ENCODE results near the gene GSTM3.
A peak's percentile ranks its signal among the peaks of the same experiment; 100 is the strongest.

The GSTM3 gene

DNA sequence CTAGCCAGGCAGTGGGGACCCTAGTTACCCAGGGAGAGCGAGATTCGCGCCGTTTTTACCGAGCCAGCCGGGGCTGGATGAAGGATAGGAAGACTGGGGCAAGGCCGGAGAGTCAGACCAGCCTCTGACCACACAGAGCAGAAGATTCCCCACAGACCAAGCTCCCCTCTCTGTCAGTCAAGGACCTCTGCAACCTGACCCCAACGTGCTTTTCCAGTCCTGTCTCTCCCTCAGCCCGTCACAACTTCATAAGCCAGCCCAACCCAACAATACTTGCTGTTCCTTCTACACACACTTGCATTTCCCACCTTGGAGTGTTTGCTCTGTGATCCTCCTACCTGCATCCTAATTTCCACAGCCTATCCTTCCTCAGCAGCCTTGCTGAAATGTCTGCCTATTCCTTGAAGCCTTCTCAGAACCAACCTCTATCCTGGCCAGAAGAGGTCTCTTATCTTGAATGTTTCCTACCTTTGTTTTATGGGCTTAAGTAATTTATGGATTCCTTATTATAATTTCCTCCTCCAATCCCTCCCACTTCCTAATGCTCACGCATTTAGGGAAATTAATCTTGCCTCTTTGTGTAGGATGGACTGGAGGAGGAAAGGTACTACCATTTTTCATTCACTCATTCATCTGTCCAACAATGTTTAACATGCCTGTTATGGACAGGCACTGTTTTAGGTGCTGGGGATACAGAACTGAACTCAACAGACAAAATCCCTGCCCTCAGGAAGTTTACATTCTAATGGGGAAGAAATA lies at the start of gene GSTM3:
Gene GSTM3 (minus strand): TSS at position 424 of the 759 bp plus-strand sequence. CDS start 751 bp downstream, outside the sequence.
- no peak for DNase-seq (ENCODE audit: low read depth)

DNA sequence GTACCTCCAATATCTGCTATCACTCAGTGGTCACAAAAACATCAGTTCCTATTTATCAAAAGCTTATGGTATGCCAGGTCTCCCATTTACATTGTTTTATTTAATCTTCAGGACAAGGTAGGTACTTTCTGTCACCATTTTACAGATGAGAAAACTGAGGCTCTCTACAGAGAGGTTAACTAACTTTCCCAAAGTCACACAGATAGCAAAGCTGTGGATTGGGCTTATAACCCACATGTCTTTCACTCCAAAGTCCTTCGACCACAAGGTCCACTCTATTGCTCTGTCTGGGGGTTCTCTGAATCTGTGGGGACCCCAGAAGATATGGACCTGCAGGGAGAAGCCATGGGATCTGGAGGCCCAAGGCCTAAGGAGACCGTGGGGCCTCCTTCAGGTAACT lies 49.5 kb upstream of the GSTM3 start:
- no peak for DNase-seq (ENCODE audit: low read depth)

DNA sequence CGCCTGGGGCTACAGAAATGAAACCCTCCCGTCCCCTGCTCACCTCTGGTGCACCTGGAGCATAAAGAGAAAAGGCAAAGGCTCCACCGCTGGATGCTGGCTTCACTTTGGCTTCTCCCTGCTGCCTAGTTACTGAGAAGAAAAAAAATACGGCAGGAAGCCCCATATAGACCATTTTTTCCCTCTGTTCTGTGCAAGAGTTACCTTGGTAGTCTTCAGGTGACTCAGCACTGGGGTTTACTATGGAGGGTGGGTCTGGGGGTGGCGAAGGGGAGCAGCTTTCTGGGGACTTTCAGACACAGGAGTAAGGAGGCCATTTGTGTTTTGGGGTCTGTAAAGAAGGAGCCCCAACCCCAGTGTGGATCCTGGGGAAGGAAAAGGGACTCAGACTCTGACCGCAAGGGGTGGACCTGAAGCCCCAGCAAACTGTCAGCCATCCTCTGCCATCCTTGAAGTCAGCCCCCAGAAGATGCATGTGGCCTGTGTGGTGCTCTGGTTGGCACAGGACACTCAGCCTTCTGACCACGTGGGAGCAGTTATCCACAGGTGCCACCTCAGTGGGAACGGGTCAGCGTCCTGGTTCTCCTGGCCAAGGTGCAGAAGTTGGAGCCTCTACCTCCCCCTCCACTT lies 48.8 kb upstream of the GSTM3 start:
- no peak for DNase-seq (ENCODE audit: low read depth)

DNA sequence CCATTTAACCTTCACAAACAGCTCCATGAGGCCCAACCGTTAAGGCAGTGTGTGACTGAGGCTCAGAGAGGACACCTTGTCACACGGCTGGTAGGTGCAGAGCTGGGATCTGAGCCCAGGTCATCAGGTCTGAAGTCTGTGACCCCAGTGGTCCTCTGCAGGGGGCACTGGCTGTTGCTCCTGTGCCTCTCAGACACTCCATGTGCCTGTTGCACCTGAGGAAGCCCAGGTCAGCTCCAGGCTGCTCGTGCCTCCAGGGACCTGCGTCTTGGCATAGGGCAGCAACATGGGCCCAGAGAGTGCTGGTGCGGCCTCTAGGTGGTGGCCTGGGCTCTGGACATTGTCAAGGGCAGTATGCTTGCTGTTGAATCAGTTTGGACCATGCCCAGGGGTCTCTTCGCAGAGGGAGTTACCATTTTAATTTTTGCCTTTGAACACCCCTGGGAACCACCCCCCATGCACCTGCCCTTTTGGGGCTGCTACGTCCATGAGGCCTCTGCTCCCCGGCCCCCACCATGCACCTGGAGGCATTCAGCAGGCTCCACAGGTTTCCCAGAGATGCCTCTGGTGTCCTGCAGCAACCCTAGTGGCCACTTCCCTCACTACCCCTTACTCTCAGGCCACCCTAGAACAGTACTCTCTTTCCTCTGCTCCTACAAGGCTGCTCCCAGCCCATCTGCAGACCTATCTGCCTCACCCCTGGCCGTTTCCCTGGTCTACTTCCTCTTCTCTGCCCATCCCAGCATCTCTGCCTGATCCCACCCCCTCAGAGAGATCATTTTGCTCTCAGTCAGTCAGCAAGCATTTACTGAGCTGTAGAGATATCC lies 48.1 kb upstream of the GSTM3 start:
- DNase-seq (ENCODE audit: low read depth), result no peak

DNA sequence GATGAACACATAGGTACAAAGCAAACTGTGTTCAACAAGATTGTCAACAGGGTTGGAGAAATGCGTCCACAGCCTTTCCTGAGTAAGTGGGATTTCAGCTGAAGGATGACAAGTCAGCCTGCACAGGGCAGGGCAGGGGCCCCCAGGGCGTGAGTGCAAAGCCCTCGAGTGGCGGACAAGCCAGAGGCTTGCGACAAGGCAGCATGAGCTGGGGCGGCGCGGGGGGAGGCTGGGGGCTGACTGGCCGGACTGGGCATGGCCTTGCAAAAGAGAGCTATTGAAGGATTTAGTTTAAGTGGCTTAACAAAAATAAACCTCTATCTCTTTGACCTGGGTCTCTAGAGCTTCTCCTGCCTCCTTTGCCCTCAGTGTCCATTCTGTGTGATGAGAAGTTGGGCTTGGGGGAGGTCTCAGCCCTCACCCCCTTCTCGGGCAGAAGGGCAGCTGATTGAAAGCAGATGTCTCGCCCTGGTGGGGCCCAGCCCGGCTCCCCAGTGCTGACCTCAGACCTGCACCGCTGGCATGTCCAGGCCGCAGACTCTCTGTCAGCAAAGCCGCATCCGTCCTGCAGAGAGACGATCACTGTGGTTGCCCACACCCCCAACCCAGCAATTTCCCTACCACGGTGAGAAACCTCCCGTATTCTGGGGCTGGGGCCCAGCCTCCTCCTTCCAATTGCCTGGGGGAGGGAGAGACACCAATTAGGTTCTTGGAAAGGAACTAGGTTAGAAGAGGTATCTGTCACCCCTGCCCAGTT lies 47.2 kb upstream of the GSTM3 start:
- DNase-seq (ENCODE audit: low read depth), result no peak

DNA sequence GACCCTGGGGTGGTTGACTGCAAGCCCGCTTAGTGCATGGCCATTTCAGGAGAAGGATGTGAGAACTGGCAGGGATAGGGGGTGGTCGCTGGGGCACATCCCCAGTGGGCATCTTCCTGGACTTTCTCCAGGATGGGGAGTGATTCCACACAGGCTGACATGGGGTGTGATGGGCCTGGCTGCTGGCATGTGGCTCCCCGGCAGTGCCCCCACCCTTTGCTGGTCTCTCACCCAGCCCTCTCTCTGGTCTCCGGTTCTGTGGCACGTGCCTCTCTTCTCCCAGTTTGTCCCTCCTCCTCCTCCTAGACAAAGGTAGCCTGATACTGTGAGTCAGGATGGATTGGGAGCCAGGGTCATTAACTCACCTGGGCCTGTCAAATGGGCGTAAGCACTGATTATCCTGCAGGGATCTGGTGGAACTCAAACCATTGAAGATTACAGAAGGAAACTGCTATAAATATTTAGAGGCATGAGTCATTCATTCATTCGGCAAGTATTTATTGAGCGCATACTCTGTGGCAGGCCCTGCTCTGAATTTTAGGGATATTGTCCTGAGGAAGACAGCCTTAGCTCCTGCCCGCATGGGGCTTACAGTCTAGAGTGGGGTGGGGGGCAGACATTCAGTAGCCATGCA lies 46.5 kb upstream of the GSTM3 start:
- no peak for DNase-seq (ENCODE audit: low read depth)

DNA sequence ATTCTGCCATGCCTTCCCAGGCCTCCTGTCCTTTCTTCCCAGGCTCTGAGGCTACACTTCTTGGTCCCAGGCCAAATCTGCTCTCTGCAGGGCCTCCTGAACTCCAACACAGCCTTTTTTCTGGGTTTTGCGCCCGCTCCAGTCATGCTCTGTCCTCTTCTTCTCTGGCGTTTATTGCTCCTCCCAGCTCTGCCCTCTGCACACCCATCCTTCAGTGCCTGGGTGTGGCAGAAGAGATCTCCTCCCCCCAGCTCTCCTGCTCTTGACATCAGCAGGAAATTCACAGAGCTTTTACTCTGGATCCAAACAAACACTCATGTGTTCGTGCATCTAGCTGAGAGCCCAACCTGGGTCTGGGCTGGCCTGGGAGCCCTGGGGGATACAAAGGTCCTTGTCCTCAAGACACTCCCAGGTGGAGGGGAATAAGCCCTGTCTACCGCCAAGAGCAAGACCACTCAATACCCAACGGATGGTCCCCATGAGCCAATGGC lies 45.7 kb upstream of the GSTM3 start:
- no peak for DNase-seq (ENCODE audit: low read depth)

DNA sequence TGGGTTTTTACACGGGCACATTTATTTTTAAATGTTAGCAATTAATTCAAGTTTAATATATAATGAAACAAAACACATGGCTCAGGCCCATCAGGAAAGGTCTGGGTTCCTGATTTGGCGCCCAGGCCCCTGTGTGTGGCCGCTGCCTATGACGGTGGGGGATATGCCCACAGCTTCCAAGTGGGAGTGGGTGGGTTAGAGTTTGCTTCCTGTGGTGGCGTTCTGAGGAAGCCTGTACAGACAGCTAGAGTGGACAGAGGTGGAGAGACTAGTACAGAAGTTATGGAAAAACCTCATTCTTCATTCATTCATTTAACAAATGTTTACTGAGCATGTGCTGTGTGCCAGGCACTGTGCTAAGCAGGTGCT lies 45.3 kb upstream of the GSTM3 start:
- no peak for DNase-seq (ENCODE audit: low read depth)

DNA sequence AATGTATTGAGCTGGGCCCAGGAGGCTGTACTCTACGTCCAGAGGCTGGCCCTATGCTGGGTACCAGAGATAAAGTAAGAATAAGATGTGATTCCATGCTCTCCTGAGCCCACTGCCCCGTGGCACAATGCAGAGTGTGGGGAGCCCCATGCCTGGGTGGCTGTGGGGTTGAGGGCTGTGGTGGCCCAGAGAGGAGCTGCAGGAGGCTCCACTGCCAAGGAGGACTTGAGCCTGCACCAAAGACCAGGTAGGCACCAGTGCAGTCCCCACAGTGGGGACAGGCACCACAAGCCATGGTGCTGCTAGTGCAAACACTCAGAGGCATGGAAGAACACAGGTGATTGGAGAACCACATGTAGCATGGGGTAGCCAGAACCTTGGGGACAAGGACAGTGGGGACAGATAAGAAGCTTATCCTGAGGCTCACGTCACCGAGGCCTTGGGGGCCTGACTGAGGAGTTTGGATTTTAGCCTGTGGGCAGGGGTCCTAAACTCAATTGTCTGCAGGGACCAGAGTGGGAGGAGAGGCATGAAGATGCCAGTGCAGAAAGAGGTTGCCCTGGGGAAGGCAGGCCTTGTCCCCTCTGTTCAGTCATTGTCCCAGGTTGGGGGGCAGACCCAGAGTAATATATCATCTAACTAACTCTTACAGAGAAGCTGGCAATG lies 44.7 kb upstream of the GSTM3 start:
- no peak for DNase-seq (ENCODE audit: low read depth)

DNA sequence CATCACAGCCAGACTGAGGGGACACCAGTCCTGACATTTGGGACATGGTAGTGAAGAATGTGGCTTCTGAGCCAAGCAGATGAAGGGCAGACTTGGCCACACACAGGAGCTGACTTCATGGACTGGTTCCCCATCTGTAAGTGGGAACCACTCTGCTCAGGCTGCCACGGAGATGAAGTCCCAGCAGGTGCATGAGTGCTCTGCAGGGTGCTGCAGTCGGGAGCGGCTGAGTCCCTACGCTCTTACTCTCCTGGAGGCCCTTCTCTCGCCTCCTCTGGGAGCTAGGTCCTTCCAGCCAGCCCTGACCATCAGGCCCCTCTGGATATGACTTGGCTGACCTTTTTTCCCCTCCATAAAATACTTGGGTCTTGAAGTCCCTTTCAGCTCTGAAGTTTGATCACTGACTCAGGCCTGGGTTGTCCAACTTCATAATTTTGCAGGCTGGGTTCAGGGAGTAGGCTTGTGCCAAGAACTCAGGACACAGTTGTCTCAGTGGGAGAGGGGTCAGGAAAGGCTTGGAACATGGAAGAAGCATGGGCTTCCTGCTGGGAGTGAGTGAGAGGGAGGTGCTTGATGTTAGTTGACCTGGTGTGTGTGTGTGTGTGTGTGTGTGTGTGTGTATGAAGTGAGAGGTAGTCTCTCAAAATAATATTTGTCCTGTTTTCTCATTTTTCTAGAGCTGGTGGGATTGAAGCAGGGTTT lies 43.9 kb upstream of the GSTM3 start:
- no peak for DNase-seq (ENCODE audit: low read depth)

DNA sequence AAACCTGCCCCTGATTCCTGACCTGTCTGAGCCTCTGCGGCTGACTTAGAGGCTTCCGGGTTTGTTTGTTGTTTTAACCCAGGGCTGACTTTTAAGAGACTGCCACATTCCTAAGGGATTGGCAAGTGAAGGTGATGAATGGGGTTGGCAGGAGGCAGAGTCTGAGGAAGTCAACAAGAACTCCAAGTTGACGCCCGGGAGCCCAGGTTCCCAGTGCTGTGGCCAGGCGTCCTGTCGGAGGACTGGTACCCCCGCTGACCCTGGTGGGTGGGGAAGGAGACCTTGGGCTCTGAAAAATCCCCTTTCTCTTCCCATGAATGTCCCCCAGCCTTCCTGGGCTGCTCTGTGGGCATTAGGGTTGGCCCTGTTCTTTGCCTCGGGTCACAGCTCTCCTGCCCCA lies 42.6 kb upstream of the GSTM3 start:
- DNase-seq (ENCODE audit: low read depth), result peak; percentile 46

DNA sequence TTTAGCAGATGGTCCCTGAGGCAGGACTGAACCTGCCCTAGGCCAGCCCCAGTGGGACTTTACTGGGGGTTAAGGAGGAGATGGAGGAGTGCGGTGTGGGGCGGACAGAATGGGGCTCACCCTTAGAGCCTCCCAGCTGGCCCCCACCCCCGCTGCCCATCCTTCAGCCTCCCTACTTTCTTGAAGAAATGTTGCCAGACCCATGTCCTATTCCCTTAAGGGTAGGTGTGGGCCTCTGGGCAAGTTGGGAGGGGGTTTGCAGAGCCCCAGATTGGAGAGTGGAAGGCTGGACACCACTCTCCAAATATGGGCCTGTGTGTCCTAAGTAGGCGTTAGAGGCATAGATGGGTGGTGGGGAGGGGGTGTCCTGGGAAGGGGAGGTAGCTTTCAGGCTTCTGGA lies 42.1 kb upstream of the GSTM3 start:
- DNase-seq (ENCODE audit: low read depth), result no peak

DNA sequence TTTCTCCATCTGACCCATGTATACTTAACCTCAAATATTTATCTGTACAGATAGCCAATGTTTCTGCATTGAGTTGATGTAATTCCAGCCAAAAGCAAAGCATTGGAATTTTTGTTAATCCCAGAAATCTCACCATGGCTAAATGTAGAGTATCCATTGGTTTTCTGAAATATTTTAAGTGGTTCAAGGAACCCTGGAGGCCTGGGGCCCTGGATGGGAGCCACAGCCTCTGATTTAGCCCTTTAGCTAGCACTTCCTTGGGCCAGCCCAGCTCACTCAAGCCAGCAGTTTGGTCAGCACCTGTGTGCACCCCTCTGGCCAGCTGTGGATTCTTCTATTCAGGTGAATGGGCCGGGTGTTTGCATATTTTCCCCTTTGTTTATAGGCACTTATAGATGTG lies 41.7 kb upstream of the GSTM3 start:
- DNase-seq (ENCODE audit: low read depth), result no peak

DNA sequence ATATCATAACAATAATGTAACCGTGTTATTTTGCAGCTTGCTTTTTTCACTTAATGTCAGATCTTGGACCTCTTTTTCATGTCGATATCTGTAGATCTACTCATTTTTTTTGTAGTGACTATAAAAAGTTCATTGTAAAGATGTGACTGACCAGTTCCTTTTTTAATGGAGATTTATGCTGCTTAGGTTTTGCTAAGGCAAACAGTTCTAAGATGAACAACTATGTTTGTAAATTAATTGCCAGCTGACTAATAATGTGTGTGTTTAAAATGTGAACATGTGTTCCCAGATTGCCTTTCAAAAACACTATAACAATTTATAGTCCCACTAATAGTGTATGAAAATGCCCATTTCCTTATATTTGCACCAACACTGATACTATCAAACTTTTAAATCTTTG lies 41.0 kb upstream of the GSTM3 start:
- DNase-seq (ENCODE audit: low read depth), result no peak

DNA sequence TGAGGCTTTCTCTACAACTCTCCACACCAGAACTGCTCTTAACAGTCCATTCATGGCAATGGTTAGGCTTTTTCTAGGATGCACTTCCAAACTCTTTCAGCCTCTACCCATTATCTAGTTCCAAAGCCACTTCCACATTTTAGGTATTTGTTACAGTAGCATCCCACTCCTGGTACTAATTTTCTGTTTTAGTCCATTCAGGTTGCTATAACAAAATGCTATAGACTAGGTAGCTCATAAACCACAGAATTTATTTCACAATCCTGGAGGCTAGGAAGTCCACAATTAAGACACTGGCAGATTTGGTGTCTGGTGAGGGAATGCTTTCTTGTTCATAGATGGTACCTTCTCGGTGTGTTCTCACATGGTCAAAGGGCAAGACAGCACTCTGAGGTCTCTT lies 40.1 kb upstream of the GSTM3 start:
- DNase-seq (ENCODE audit: low read depth), result no peak

DNA sequence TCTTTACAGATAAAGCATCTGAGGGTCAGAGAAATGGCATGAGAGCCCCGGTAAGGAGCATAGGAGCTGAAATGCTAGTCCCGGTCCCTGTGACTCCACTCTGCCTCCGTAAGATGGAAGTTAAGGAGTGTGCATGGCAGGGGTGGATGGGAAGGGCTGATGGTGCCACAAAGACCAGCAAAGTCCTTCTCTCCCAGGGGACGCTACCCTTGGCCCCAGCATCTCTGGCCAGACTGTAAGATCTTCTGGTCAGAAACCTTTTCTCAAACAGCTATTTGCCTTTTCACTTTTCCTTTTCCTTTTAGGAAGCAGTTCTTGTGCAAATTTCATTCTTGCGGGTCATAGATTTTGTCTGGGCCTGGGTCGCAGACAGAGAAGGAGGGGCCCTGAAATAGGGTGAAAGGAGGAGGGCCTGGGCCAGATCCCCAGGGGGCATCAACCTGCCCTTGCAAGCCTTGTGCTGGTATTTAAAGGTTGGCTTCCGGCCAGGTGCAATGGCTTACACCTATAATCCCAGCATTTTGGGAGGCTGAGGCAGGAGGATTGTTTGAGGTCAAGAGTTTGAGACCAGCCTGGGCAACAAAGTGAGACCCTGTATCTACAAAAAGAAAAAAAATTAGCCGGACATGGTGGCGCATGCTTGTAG lies 37.3 kb upstream of the GSTM3 start:
- no peak for DNase-seq (ENCODE audit: low read depth)

DNA sequence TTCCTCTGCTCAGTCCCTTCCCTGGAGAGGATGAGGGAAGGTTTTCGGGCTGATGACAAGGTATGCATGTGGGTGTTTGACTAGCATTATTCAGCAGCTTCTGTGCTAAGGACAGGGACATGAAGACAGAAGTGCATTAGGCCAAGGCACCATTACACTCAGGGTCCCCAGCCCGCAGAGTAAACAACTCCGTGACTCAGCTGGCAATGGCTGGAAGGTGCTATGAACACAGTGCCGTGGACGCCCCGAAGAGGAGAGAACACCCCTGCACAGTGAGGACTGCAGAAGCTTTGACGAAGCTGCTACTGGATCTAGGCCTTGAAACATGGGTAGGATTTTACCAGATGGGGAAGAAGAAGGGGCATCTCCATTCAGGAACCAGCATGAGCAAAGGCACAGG lies 36.6 kb upstream of the GSTM3 start:
- DNase-seq (ENCODE audit: low read depth), result no peak

DNA sequence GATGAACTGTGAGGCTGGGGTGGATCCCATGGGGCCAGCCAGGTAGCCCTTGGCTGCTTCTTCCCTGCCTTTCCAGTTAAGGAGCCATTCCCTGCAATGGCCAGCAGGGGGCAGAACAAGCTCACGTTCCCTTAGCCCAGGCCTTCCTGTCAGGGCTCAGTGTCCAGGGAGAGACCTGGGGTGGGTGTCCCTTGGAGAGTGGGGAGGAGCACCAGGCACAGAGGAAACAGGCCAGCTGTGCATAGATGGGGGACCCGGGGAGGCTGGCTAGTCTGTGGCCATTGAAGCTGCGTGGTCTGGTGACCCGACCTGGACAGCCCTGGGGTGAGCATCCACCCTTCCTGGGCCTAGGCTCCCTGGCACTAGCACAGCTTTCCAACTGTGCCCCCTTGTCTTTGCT lies 36.1 kb upstream of the GSTM3 start:
- DNase-seq (ENCODE audit: low read depth), result peak; percentile 66

DNA sequence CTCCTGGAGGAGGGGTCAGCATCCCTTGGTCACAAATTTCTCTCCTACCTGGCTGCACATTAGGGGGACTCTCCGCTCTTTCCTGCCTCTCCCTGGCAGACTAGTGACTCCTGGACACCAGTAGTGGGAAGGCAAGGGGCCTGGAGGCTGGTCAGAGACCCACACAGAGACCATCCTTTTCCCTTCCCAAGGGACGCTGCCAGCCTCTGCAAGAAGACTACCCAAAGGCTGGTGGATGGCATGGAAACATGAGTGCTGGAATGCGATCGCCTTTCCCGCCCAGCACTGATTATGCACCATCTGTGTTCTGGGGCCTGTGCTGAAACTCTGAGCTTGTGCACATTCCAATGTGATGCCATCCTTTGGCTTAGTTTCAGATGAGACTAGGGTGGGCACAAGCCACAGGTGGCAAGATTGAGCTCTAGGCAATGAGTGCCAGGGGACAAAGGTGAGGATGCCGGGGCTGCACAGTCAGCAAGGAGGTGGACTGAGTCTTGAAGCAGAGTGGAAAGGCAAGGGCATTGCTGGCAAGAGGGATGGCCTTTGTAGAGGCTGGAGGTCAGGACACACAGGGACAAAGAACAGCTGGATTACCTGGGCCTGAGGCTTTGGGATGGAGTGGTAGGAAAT lies 35.5 kb upstream of the GSTM3 start:
- DNase-seq (ENCODE audit: low read depth), result no peak

DNA sequence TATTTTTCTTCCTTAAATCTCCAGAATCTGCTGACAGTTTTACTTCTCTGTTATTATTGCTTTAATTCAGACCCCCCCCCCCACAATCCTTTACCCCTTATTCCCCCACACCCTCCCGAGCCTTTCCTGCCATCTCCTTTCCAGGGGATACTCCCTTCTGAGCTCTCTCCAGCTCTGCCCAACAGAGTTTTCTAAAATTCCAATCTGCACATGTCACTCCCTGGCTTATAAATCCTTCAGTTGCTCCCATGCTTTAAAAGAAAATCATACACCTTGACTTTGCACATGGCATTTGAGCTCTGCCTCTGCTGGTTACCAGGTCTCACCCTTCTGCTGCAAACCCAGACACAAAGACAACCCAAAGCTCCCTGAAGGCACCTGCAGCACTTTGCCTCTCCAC lies 34.6 kb upstream of the GSTM3 start:
- no peak for DNase-seq (ENCODE audit: low read depth)

All from GM04504 (cell line).